ENCODE results near the gene HSD17B14.
A peak's percentile ranks its signal among the peaks of the same experiment; 100 is the strongest.

HSD17B14 gene

GRCh38 chr19:48822514-48822913 is 13.8 kb downstream of the HSD17B14 start:
- no peak for DNase-seq

GRCh38 chr19:48821633-48822032 is 14.7 kb downstream of the HSD17B14 start:
- no peak for DNase-seq

DNA sequence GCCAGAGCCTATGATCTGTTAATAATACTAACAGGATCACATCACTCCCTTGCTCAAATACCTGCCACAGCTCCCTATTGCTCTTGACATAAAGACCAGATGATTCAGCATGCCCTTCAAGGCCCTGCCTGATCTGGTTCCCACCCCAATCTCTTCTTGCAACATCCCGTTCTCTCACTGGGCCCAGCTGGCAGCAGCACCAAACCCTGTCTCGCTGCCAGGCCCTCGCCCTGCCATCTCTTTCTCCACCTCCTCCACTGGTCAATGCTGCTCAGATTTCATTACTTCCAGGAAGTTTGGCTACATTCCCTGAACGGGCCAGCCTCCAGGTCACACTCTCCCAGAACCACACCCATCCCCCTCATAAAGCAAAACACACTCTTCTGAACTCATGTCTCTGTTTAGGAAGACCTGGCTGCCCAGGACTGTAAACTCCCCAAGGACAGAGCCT is 16.9 kb downstream of the HSD17B14 start:
- DNase-seq, result peak; percentile 55

DNA sequence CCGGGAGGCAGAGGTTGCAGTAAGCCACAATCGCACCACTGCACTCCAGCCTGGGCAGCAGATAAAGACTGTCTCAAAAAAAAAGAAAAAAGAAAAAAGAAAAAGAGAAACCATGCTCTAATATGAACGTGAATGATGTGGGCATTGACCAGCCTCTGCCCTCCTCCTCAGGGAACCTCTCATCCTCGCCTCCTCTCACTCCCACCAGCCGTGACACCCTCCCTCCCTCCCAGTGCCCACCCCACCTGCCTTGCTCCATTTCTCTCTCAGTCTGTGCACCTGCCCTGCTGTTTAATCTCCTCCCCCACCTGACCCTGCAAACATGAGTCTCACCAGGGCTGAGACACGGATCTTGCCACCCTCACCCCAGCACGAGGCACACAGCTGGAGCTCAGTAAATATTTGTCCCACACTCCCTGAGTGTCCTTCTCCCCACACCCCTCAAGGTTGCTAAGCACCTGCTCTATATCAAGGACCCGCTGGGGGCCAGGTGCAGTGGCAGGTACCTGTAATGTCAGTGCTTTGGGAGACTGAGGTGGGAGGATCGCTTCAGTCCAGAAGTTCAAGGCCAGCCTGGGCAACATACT is 18.0 kb downstream of the HSD17B14 start:
- DNase-seq, result peak; percentile 89

- no peak for DNase-seq
Observed at GRCh38 chr19:48817585-48818124, 18.6 kb downstream of the HSD17B14 start.

GRCh38 chr19:48815870-48816501 is 20.3 kb downstream of the HSD17B14 start:
- DNase-seq, result no peak

GRCh38 chr19:48814895-48815294 is 21.4 kb downstream of the HSD17B14 start:
- DNase-seq, result no peak

GRCh38 chr19:48813123-48813913 is 23.0 kb downstream of the HSD17B14 start:
- DNase-seq, result no peak

DNA sequence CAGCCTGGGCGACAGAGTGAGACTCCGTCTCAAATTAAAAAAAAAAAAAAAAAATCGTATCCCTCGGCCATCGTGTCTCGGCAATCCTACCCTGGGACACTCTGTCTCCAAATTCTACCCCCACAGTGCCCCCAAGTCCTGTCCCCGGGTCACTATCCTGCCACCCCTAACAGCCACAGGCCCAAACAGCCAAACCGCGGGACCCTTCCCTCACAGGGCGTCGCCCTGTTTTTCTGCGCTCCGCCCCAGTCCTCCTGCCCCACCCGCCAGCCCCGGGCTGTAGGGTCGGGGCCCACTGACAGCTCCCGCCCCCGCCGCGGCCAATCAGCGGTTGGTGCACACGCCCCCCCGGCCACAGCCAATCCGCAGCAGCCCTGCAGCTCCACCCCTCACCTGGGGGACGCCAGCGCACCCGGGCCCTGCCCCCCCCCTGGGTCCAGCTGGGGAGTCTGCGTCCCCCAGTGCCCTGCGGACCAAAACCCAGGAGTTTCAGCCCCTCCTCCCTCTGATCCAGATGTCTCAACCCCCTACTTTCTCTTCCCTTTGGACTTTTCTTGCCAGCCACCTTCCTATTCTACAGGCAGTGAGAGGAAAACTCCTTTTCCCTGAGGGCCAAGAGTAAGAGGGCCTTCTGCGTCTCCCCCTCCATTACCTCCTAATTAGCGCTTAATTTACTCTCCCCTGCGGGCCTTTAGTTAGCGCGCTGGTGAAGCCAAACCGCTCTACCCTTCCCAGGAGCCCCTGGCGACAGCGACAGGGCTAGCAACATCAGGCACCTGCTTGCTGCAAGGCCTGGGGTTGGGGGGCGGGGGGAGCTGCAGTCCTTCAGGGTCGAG is 24.0 kb downstream of the HSD17B14 start:
- peak; percentile 82 for DNase-seq

DNA sequence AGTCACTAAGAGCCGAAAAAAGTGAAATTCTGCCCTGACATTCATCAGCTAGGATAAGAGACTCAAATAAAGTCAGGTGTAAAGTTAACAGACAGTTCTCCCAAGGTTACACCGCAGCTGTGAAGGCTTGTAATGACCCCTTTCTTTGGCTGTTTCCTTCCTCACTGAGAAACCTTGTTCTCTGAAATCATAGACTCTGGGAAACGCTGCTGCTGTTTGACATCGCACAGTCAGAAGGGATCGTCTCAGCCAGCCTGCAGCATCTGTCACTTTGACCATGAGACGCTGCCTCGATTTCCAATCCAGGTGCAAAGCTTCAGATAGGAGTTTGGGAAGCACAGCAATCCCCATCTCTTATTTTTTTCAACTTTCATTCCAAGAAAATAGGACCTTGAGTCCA is 26.1 kb downstream of the HSD17B14 start:
- DNase-seq, result no peak

DNA sequence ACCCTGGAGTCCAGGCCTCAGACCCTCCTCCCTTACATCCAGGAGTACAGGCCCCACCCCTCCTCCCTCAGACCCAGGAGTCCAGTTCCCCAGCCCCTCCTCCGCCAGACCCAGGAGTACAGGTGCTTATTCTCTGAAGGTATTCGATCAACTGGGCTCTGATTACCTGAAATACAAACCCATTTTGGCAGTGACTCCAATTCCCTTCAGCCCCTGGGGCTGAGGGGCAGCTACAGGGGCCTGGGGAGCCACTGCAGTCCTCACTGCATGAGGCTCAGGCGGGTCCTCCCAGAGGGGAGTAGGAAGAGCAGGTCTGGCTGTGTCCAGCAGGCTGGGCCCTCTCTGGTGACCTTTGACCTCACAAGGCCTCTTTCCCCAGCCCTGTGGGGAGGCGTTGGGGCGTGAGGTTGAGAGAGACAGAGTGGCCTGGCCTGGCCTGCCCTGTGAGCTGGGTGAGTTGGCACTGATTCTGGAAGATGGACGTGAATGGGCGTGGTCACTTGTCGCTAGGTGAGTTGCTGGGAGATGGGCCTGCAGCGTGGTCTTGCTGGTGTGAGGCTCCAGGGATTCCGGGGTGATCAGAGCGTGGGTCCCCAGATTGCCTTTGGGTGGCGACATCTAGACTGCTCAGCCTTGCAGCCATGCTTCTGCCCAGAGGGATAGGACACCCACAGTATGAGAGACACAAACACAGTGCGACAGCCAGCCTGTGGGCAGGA is 28.5 kb downstream of the HSD17B14 start:
- no peak for DNase-seq

DNA sequence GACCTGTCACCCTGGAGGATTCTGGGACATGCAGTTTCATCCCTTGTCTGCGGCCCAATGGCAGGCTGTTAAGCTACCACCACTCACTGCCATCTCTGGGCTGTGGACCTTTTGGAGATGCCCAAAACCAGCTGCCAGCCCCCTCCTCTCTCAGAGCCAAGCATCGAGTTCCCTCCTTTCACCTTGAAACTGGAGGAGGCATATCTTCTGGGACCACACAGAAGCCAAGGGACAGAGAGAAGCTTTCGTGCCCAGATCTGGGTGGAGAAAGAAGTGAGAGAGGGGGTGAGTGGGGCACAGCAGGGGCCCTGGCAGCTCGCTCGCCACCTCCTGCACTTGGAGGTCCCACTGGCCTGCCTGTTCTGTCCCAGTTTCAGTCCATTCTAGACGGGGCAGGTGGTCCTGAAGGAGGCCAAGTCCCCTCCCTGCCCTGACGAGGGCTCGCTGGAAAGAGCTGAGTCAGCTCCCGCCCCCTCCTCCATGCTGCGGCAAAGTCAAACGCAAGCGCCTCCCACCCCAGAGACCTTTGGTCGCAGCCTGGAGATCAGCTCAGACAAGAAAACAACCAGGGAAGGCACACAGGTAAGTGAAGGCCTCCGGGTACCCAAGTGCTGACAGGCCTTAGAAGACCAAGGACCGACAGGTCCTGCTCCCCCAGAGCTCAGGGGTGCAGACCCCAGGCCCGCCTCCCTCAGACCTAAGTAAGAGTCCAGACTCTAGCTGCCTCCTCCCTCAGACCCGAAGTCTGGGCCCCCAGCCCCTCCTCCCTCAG is 29.3 kb downstream of the HSD17B14 start:
- DNase-seq, result no peak

- no peak for DNase-seq
Observed at GRCh38 chr19:48806518-48806817, 29.8 kb downstream of the HSD17B14 start.

DNA sequence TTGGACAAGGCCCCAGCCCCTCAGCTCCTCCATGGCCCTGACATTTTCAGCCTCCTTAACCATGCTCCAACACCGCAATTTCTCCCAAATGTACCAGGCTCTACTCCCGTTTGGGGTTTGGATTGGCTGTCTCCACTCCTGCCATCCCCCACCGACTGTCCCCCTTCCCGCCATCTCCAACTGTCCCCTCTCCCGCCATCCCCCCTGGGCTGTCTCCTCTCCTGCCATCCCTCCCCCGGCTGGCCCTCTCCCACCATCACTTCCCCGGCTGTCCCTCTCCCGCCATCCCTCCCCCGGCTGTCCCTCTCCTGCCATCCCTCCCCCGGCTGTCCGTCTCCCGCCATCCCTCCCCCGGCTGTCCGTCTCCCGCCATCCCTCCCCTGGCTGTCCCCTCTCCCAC is 30.8 kb downstream of the HSD17B14 start:
- DNase-seq, result no peak

- DNase-seq, result no peak
Observed at GRCh38 chr19:48804496-48804895, 31.8 kb downstream of the HSD17B14 start.

- DNase-seq, result no peak
Observed at GRCh38 chr19:48802623-48803022, 33.7 kb downstream of the HSD17B14 start.

GRCh38 chr19:48799358-48800300 is 36.7 kb downstream of the HSD17B14 start:
- no peak for DNase-seq

GRCh38 chr19:48798937-48799336 is 37.4 kb downstream of the HSD17B14 start:
- no peak for DNase-seq

DNA sequence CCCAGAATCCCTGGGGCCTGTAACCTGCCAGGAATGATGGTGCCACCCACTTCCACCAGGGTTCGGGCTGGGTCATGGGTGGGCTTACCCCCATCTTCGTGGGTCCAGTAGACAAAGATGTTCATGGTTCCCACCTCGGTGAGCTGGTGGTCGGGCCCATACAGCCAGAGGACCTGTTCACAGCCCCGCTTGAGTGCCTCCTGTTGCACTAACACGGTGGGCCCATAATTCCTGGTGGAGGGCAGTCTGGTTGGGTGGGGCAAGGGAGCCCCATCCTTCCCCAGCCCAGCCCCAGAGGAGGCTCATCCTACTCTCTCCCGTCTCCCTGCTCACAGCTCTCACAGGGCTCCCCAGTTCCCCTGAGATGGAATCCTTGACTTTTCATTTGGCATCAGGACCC is 39.2 kb downstream of the HSD17B14 start:
- DNase-seq, result no peak

DNA sequence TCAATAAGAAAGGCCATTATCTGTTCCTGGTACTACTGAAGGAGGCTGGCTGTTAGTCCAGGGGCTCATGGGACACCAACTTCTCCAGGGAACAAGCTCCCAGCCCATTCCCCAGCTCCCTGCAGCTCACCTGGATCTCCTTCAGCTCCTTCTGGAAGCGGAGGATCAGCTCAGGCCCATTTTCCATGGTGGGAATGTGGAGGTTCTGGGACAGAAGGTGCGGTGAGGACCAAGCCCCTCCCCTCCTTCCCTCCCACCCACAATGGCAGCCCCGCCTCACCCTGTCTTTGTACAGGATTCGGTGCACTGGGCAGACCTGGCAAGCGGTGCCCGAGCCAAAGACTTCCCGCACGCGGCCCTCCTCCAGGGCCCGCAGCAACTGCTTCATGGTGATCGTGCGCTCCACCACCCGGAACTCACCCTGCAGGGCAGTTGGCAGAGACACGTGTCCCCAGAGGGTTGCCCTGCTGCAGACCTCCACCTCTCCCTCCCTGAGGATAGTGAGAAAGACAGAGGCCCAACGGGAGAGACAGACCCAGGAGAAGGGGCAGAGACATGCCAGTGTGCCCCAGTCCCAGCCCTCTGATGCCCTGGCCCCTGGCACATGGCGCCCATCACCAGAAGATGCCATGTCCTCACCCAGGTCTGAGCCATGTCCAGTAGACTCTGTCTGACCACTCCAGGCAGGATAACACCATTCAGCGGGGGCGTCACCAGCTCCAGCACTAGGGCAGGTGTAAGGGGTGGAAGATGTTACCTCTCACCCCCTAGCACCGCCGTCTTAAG is 39.8 kb downstream of the HSD17B14 start:
- no peak for DNase-seq

All from DMS79 treated with DMSO at 0.1 percent for 48 hours (cell line).